Uterus (tissue), 2 donors: Measurements from ENCODE around the gene TRPV2.

Experiments
- POLR2A ChIP-seq, 2 donors: fragments of 450-650 bp; IDR thresholded peaks; one replicate each; pipeline ENCODE4 v1.6.1; 2016; ENCODE audit warnings: antibody characterized with exemption in 2 of 2, mild to moderate bottlenecking in 1 of 2, moderate library complexity in 1 of 2
- TF ChIP-seq, protein P1 (sequence below), 4 experiments: fragments of 200-600 bp in 2 of 4; fragments of 450-650 bp in 2 of 4; sonication (generic) in 2 of 4; IDR thresholded peaks; one replicate each; pipeline ENCODE4 v1.5.1; 2016 to 2019; ENCODE audit warnings: antibody characterized with exemption in 4 of 4, mild to moderate bottlenecking in 2 of 4, moderate library complexity in 1 of 4

GRCh38 chr17:16450028-16450427 lies 34.7 kb downstream of the TRPV2 start:
- TF ChIP-seq, protein P1, sequence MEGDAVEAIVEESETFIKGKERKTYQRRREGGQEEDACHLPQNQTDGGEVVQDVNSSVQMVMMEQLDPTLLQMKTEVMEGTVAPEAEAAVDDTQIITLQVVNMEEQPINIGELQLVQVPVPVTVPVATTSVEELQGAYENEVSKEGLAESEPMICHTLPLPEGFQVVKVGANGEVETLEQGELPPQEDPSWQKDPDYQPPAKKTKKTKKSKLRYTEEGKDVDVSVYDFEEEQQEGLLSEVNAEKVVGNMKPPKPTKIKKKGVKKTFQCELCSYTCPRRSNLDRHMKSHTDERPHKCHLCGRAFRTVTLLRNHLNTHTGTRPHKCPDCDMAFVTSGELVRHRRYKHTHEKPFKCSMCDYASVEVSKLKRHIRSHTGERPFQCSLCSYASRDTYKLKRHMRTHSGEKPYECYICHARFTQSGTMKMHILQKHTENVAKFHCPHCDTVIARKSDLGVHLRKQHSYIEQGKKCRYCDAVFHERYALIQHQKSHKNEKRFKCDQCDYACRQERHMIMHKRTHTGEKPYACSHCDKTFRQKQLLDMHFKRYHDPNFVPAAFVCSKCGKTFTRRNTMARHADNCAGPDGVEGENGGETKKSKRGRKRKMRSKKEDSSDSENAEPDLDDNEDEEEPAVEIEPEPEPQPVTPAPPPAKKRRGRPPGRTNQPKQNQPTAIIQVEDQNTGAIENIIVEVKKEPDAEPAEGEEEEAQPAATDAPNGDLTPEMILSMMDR (IDR thresholded peaks at IDR 0.05): no peak
- TF ChIP-seq POLR2A (IDR thresholded peaks at IDR 0.05): no peak
